Panc1 (cell line): ENCODE results near the gene TAPBP. TPM values are rescaled to one million over a fixed set of nuclear protein-coding genes. Genes with fewer than 3 reads are reported as not detected.

Experiments
- ATAC-seq: fragments of 200-7000 bp; cut with Tn5 transposase; 2 replicates; pipeline ENCODE4 v1.9.1; 2020; ENCODE audit warnings: mild to moderate bottlenecking, moderate library complexity
- BruUV-seq: library from RNA; stranded (reverse); fragments of 400-500 nt; replicated peaks from 2 replicates; lab custom pipeline; 2021; lab: Mats Ljungman, UMichigan
- CTCF ChIA-PET: fragments of 300-600 bp; sonication (Branson Sonifier 250); formaldehyde crosslinking; loops from one replicate; lab custom pipeline; 2022; ENCODE audit warnings: antibody characterized with exemption; lab: Charles Lee
- POLR2A ChIA-PET: fragments of 300-600 bp; sonication (Branson Sonifier 250); formaldehyde crosslinking; loops from one replicate; lab custom pipeline; 2022; ENCODE audit warnings: antibody characterized with exemption; lab: Charles Lee
- DNase-seq: peaks from one replicate; pipeline ENCODE4 v3.0.0-alpha.2; 2010; ENCODE audit warnings: low read depth, low spot score
- H3K27ac ChIP-seq: 2 replicates; pipeline ENCODE4 v1.5.1; 2011; ENCODE audit warnings: mild to moderate bottlenecking, low read length, inconsistent platforms
- H3K27me3 ChIP-seq: fragments of 200-500 bp; sonication (Bioruptor generic); 2 replicates; pipeline ENCODE4 v1.6.0; 2014; ENCODE audit warnings: low read length, inconsistent platforms; ENCODE audit not compliant: control insufficient read depth, insufficient read depth
- H3K36me3 ChIP-seq: fragments of 200-500 bp; sonication (Bioruptor generic); 2 replicates; pipeline ENCODE4 v1.5.1; 2014; ENCODE audit warnings: inconsistent platforms, mild to moderate bottlenecking, low read length, moderate library complexity; ENCODE audit not compliant: control insufficient read depth, insufficient read depth
- H3K4me1 ChIP-seq: 2 replicates; pipeline ENCODE4 v1.5.1; 2011; ENCODE audit warnings: inconsistent platforms, mild to moderate bottlenecking, low read length, moderate library complexity; ENCODE audit not compliant: control insufficient read depth, insufficient read depth
- H3K4me3 ChIP-seq, 2 experiments: 2 replicates each; pipeline ENCODE4 v1.5.1; 2011 to 2012; ENCODE audit warnings: low read depth in 2 of 2, low read length in 2 of 2, mild to moderate bottlenecking in 2 of 2, inconsistent platforms in 1 of 2, moderate library complexity in 1 of 2
- H3K9me3 ChIP-seq: fragments of 200-500 bp; sonication (Bioruptor generic); 2 replicates; pipeline ENCODE4 v1.5.1; 2014; ENCODE audit warnings: low read depth, mild to moderate bottlenecking, inconsistent platforms, low read length, moderate library complexity; ENCODE audit not compliant: control insufficient read depth, insufficient read depth
- CTCF ChIP-seq: fragments of 450-650 bp; IDR thresholded peaks from 2 replicates; pipeline ENCODE4 v1.5.1; 2017; ENCODE audit warnings: mild to moderate bottlenecking
- POLR2AphosphoS5 ChIP-seq: IDR thresholded peaks from 2 replicates; pipeline ENCODE4 v1.6.1; 2012; ENCODE audit warnings: mild to moderate bottlenecking, low read depth, low read length, moderate library complexity
- SIN3A ChIP-seq: IDR thresholded peaks from 2 replicates; pipeline ENCODE4 v1.6.1; 2012; ENCODE audit warnings: low read depth, mild to moderate bottlenecking, low read length, moderate library complexity, borderline replicate concordance; ENCODE audit not compliant: insufficient read depth
- TCF7L2 ChIP-seq: IDR thresholded peaks from 2 replicates; pipeline ENCODE4 v1.6.1; 2011; ENCODE audit warnings: mild to moderate bottlenecking, low read depth, low read length, inconsistent platforms
- in situ Hi-C: cut with HindIII; loops from 2 replicates; pipeline ENCODE4 v1.10.0; 2016; ENCODE audit warnings: low sequenced_read_pairs, low pct_unique_long_range_greater_than_20kb
- intact Hi-C: fragments of 100-400 bp; cut with micrococcal nuclease; formaldehyde crosslinking; loops from one replicate; pipeline ENCODE4 v1.10.0; 2022; ENCODE audit not compliant: unreplicated experiment
- total RNA-seq: library from RNA; stranded (reverse); gene quantifications from one replicate; pipeline ENCODE4 v1.2.1, GENCODE V29; 2021; ENCODE audit not compliant: unreplicated experiment
- TF ChIP-seq, protein P1 (sequence below), 2 experiments: IDR thresholded peaks; 2 replicates each; pipeline ENCODE4 v1.6.1; 2011 to 2012; ENCODE audit warnings: low read depth in 2 of 2, control low read depth in 1 of 2, low read length in 1 of 2, mild to moderate bottlenecking in 1 of 2, moderate library complexity in 1 of 2; ENCODE audit not compliant: insufficient read depth in 1 of 2

The TAPBP gene
- total RNA-seq, 1 experiment from 2014 or later = 246 TPM

GRCh38 chr6:33317669-33318425, 4.0 kb upstream of the TAPBP start, which contains the start of gene ZBTB22:
Gene ZBTB22, minus strand, starts transcription at chr6:33317744. Its CDS starts 828 bp downstream, at chr6:33316916.
- ATAC-seq (peak; percentile 82), DNase-seq (peak; percentile 94)
- Histone ChIP-seq H3K36me3 (peaks cover 18% of the 10 kb centered on the region), H3K27ac (peak within 1 kb of the TSS; percentile 89), H3K4me1 (peaks cover 55% of the 10 kb centered on the region), H3K4me3 (peak within 1 kb of the TSS; percentile 60 to 67), H3K9me3 (no peaks in the 10 kb centered on the region), H3K27me3 (no peaks in the 10 kb centered on the region)
- CTCF ChIA-PET = interaction anchor here (0.6 to 1.4 kb wide), 7 partner anchors 14 to 383 kb away, joined by 3 to 6 read pairs (median 5); partner anchors contain the start of gene RGL2
- in situ Hi-C loops = no loop called here
- TF ChIP-seq POLR2AphosphoS5 = peak; percentile 80
- TF ChIP-seq, protein P1, sequence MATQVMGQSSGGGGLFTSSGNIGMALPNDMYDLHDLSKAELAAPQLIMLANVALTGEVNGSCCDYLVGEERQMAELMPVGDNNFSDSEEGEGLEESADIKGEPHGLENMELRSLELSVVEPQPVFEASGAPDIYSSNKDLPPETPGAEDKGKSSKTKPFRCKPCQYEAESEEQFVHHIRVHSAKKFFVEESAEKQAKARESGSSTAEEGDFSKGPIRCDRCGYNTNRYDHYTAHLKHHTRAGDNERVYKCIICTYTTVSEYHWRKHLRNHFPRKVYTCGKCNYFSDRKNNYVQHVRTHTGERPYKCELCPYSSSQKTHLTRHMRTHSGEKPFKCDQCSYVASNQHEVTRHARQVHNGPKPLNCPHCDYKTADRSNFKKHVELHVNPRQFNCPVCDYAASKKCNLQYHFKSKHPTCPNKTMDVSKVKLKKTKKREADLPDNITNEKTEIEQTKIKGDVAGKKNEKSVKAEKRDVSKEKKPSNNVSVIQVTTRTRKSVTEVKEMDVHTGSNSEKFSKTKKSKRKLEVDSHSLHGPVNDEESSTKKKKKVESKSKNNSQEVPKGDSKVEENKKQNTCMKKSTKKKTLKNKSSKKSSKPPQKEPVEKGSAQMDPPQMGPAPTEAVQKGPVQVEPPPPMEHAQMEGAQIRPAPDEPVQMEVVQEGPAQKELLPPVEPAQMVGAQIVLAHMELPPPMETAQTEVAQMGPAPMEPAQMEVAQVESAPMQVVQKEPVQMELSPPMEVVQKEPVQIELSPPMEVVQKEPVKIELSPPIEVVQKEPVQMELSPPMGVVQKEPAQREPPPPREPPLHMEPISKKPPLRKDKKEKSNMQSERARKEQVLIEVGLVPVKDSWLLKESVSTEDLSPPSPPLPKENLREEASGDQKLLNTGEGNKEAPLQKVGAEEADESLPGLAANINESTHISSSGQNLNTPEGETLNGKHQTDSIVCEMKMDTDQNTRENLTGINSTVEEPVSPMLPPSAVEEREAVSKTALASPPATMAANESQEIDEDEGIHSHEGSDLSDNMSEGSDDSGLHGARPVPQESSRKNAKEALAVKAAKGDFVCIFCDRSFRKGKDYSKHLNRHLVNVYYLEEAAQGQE (IDR thresholded peaks at IDR 0.05; ENCODE audit: insufficient read depth in 1 of 2, low read depth in 2 of 2, low read length in 1 of 2) = no peak
- intact Hi-C loops = no loop called here
- POLR2A ChIA-PET = interaction anchor here (0.6 to 1.1 kb wide), 4 partner anchors 10 to 1542 kb away, joined by 3 to 6 read pairs (median 3); no protein-coding TSS in a partner anchor
- no TSS peak for BruUV-seq

GRCh38 chr6:33317419-33317668, 3.5 kb upstream of the TAPBP start:
- intact Hi-C loops = no loop called here

More at GRCh38 chr6:33317419-33317668, 3.5 kb upstream of the TAPBP start:
- ATAC-seq (no peak), DNase-seq (no peak)
- Histone ChIP-seq H3K4me3 (peak overlapping the region; percentile 45 to 60), H3K9me3 (no peaks in the 10 kb centered on the region), H3K36me3 (peaks cover 16% of the 10 kb centered on the region), H3K4me1 (peaks cover 55% of the 10 kb centered on the region), H3K27me3 (no peaks in the 10 kb centered on the region), H3K27ac (no peak overlapping the region)
- ChIA-PET POLR2A (interaction anchor here (0.6 to 1.1 kb wide), 3 partner anchors 18 to 102 kb away, joined by 3 to 6 read pairs (median 5); no protein-coding TSS in a partner anchor), CTCF (interaction anchor here (0.7 to 1.4 kb wide), 4 partner anchors 13 to 109 kb away, joined by 3 to 6 read pairs (median 4); partner anchors contain the start of gene RGL2)
- no TSS peak for BruUV-seq
- no peak for TF ChIP-seq POLR2AphosphoS5
- TF ChIP-seq CTCF = no peak
- TF ChIP-seq, protein P1 (IDR thresholded peaks at IDR 0.05; ENCODE audit: insufficient read depth in 1 of 2, low read depth in 2 of 2, low read length in 1 of 2) = no peak
- TF ChIP-seq TCF7L2 = no peak
- no peak for TF ChIP-seq SIN3A
- in situ Hi-C loops = no loop called here
